Liver (tissue), 9 donors: ENCODE measurements around the gene QRICH1. TPM values are rescaled to one million over a fixed set of nuclear protein-coding genes. Genes with fewer than 3 reads are reported as not detected.

Experiments
- DNase-seq: peaks from one replicate; pipeline ENCODE4 v3.0.0-alpha.2; 2017; ENCODE audit warnings: low spot score
- H3K27ac ChIP-seq, 2 donors: one replicate each; pipeline ENCODE4 v1.7.0; 2013; ENCODE audit warnings: inconsistent platforms in 2 of 2, low read length in 2 of 2, control low read depth in 1 of 2, low read depth in 1 of 2, mild to moderate bottlenecking in 1 of 2
- H3K27me3 ChIP-seq, 4 donors: one replicate each; pipeline versions ENCODE4 v1.6.1 to v1.7.0; 2013; ENCODE audit warnings: low read length in 3 of 4, inconsistent platforms in 1 of 4, mild to moderate bottlenecking in 1 of 4, moderate library complexity in 1 of 4; ENCODE audit not compliant: control insufficient read depth in 4 of 4, insufficient read depth in 4 of 4
- H3K36me3 ChIP-seq, 4 donors: one replicate each; pipeline versions ENCODE4 v1.6.1 to v1.7.0; 2013; ENCODE audit warnings: low read length in 3 of 4, mild to moderate bottlenecking in 3 of 4, low read depth in 1 of 4, moderate library complexity in 1 of 4; ENCODE audit not compliant: control insufficient read depth in 4 of 4, insufficient read depth in 3 of 4
- H3K4me1 ChIP-seq, 4 donors: one replicate each; pipeline versions ENCODE4 v1.6.1 to v1.7.0; 2013; ENCODE audit warnings: low read length in 3 of 4, mild to moderate bottlenecking in 3 of 4, moderate library complexity in 1 of 4; ENCODE audit not compliant: control insufficient read depth in 4 of 4, insufficient read depth in 4 of 4
- H3K4me3 ChIP-seq, 3 donors: one replicate each; pipeline versions ENCODE4 v1.6.1 to v1.7.0; 2013; ENCODE audit warnings: low read length in 3 of 3, control low read depth in 1 of 3, low read depth in 1 of 3, mild to moderate bottlenecking in 1 of 3
- H3K9ac ChIP-seq, 2 donors: one replicate each; pipeline ENCODE4 v1.7.0; 2013; ENCODE audit warnings: low read length in 2 of 2, mild to moderate bottlenecking in 2 of 2, moderate library complexity in 2 of 2, control low read depth in 1 of 2, low read depth in 1 of 2
- H3K9me3 ChIP-seq, 4 donors: one replicate each; pipeline versions ENCODE4 v1.6.1 to v1.7.0; 2013; ENCODE audit warnings: low read length in 3 of 4; ENCODE audit not compliant: control insufficient read depth in 4 of 4
- ATF3 ChIP-seq: IDR thresholded peaks from 2 replicates; pipeline ENCODE4 v1.6.1; 2016; ENCODE audit warnings: antibody characterized with exemption
- CTCF ChIP-seq: fragments of 150-350 bp; IDR thresholded peaks from 2 replicates; pipeline ENCODE4 v1.5.1; 2017; ENCODE audit warnings: improper control_type of control experiment, low read depth, low read length; ENCODE audit not compliant: missing input control
- EGR1 ChIP-seq, 2 donors: IDR thresholded peaks; 2 replicates each; pipeline ENCODE4 v1.6.1; 2016 to 2018; ENCODE audit warnings: antibody characterized with exemption in 2 of 2, low read depth in 2 of 2
- FOXA1 ChIP-seq: IDR thresholded peaks from 2 replicates; pipeline ENCODE4 v1.6.1; 2016; ENCODE audit warnings: antibody characterized with exemption
- FOXA2 ChIP-seq: IDR thresholded peaks from 2 replicates; pipeline ENCODE4 v1.6.1; 2016; ENCODE audit warnings: antibody characterized with exemption
- GABPA ChIP-seq, 2 donors: IDR thresholded peaks in 1 of 2; conservative IDR thresholded peaks in 1 of 2; 2 replicates each; pipeline ENCODE4 v1.6.1; 2016; ENCODE audit warnings: antibody characterized with exemption in 2 of 2, mild to moderate bottlenecking in 1 of 2, moderate library complexity in 1 of 2
- HNF4A ChIP-seq, 2 donors: conservative IDR thresholded peaks; 2 replicates each; pipeline ENCODE4 v1.6.1; 2016; ENCODE audit warnings: antibody characterized with exemption in 2 of 2, mild to moderate bottlenecking in 2 of 2
- HNF4G ChIP-seq: IDR thresholded peaks from 2 replicates; pipeline ENCODE4 v1.6.1; 2016; ENCODE audit warnings: antibody characterized with exemption
- JUND ChIP-seq, 2 donors: IDR thresholded peaks; 2 replicates each; pipeline ENCODE4 v1.6.1; 2016; ENCODE audit warnings: antibody characterized with exemption in 2 of 2
- MAX ChIP-seq: IDR thresholded peaks from 2 replicates; pipeline ENCODE4 v1.6.1; 2016; ENCODE audit warnings: antibody characterized with exemption
- NR2F2 ChIP-seq: IDR thresholded peaks from 2 replicates; pipeline ENCODE4 v1.6.1; 2016; ENCODE audit warnings: antibody characterized with exemption
- RAD21 ChIP-seq, 2 donors: IDR thresholded peaks; 2 replicates each; pipeline ENCODE4 v1.6.1; 2016; ENCODE audit warnings: antibody characterized with exemption in 2 of 2, mild to moderate bottlenecking in 2 of 2
- REST ChIP-seq: IDR thresholded peaks from 2 replicates; pipeline ENCODE4 v1.6.1; 2016; ENCODE audit warnings: antibody characterized with exemption, mild to moderate bottlenecking
- RXRA ChIP-seq, 2 donors: IDR thresholded peaks; 2 replicates each; pipeline ENCODE4 v1.6.1; 2017 to 2018; ENCODE audit warnings: antibody characterized with exemption in 2 of 2, mild to moderate bottlenecking in 1 of 2
- SP1 ChIP-seq: IDR thresholded peaks from 2 replicates; pipeline ENCODE4 v1.6.1; 2018; ENCODE audit warnings: antibody characterized with exemption, mild to moderate bottlenecking
- TAF1 ChIP-seq: conservative IDR thresholded peaks from 2 replicates; pipeline ENCODE4 v1.6.1; 2016; ENCODE audit warnings: antibody characterized with exemption, mild to moderate bottlenecking
- YY1 ChIP-seq: IDR thresholded peaks from 2 replicates; pipeline ENCODE4 v1.6.1; 2016; ENCODE audit warnings: antibody characterized with exemption, mild to moderate bottlenecking
- ZBTB33 ChIP-seq: IDR thresholded peaks from 2 replicates; pipeline ENCODE4 v1.6.1; 2016; ENCODE audit warnings: antibody characterized with exemption
- WGBS: extraction: QIAGEN DNeasy Blood & Tissue Kit; methylation state at CpG from one replicate; pipeline ENCODE4 v1.1.7; 2013; 5-methylcytosine and 5-hydroxymethylcytosine counted together
- polyA plus RNA-seq, 2 donors: library from polyadenylated mRNA; stranded (reverse) in 1 of 2; unstranded in 1 of 2; fragments of 200-250 nt in 1 of 2; fragments of >200 nt in 1 of 2; fragmentation: Nextera tagmentation in 1 of 2; extraction: Ambion mirVana in 1 of 2; gene quantifications; one replicate each; pipeline versions ENCODE4 v1.2.1 to v1.2.3, GENCODE V29; 2013 to 2015
- total RNA-seq, 2 donors: library from RNA; depleted of rRNA; stranded (reverse); fragments of >200 nt; gene quantifications; one replicate each; pipeline ENCODE4 v1.2.3, GENCODE V29; 2014
- donor health status: healthy.
- donor health status: healthy.
- donor health status: healthy.
- donor health status: healthy.
- donor health status: healthy.

The QRICH1 gene
- total and polyA plus RNA-seq, 4 donors: 17.3 to 35.1 (median 25.7) TPM

- peaks cover 0 to 2% (median under 1%) of the 10 kb centered on the region in 4 donors for H3K36me3 ChIP-seq
- H3K9me3 ChIP-seq: no peaks in the 10 kb centered on the region
- H3K27me3 ChIP-seq: no peaks in the 10 kb centered on the region
- 6% methylated on average over 32 of the region's 32 CpGs for WGBS
- H3K9ac ChIP-seq: peak overlapping the region; percentile 60 to 66
- H3K4me3 ChIP-seq: peak overlapping the region; percentile 64 to 86 (median 69)
- H3K27ac ChIP-seq: peak overlapping the region; percentile 80 to 98
- no peak for DNase-seq
- no peak for TF ChIP-seq ZBTB33
- TF ChIP-seq NR2F2: no peak
- TF ChIP-seq ATF3: no peak
- H3K4me1 ChIP-seq: peaks cover 6 to 31% (median 20%) of the 10 kb centered on the region in 4 donors
Observed at GRCh38 chr3:49006408-49007067, 87.3 kb downstream of the QRICH1 start.

GRCh38 chr3:49005998-49006397, 87.9 kb downstream of the QRICH1 start:
- no peak for DNase-seq
- Histone ChIP-seq H3K4me3 (peak overlapping the region in 1 of 3 donors; percentile 64), H3K9ac (no peak overlapping the region)

More at GRCh38 chr3:49005998-49006397, 87.9 kb downstream of the QRICH1 start:
- no peak for TF ChIP-seq TAF1
- no peak for TF ChIP-seq HNF4A (conservative IDR thresholded peaks at IDR 0.05)
- TF ChIP-seq HNF4G: no peak
- no peak for TF ChIP-seq RXRA (IDR thresholded peaks at IDR 0.05)
- no peak for TF ChIP-seq REST
- TF ChIP-seq YY1: no peak
- no peak for TF ChIP-seq JUND (IDR thresholded peaks at IDR 0.05)
- TF ChIP-seq ATF3: no peak
- no peak for TF ChIP-seq RAD21 (IDR thresholded peaks at IDR 0.05)
- TF ChIP-seq SP1: no peak
- no peak for TF ChIP-seq GABPA (IDR thresholded peaks at IDR 0.05 in 1 of 2, conservative IDR thresholded peaks at IDR 0.05 in 1 of 2)
- no peak for TF ChIP-seq EGR1 (IDR thresholded peaks at IDR 0.05; ENCODE audit: low read depth in 2 of 2)
- TF ChIP-seq NR2F2: no peak
- no peak for TF ChIP-seq ZBTB33
- TF ChIP-seq FOXA2: no peak
- TF ChIP-seq FOXA1: no peak
- no peak for TF ChIP-seq MAX
- TF ChIP-seq CTCF: no peak
- peaks cover 6 to 31% (median 20%) of the 10 kb centered on the region in 4 donors for H3K4me1 ChIP-seq
- H3K27ac ChIP-seq: no peak overlapping the region
- no peaks in the 10 kb centered on the region for H3K9me3 ChIP-seq
- 95% methylated on average over 5 of the region's 5 CpGs for WGBS
- H3K36me3 ChIP-seq: peaks cover 0 to 2% (median 0%) of the 10 kb centered on the region in 4 donors
- H3K27me3 ChIP-seq: no peaks in the 10 kb centered on the region
